Activated CD4-positive, alpha-beta memory T cell treated with anti-CD3 and anti-CD28 coated beads, Interleukin-2, amount 10 ng/mL, durations not matched to agents 7 days and 5 days (primary cell): ENCODE data around the gene YAP1. TPM values are rescaled to one million over a fixed set of nuclear protein-coding genes. Genes with fewer than 3 reads are reported as not detected.
"Not testable (repeated sequence)": the region's sequence is repeated elsewhere in the genome, so short reads cannot be mapped to it uniquely, and the experiment has no call there.

Experiments
- CTCF ChIA-PET: fragments of 350-600 bp; sonication (Branson Sonifier 250); formaldehyde crosslinking; loops from one replicate; lab custom pipeline; 2021; ENCODE audit warnings: antibody characterized with exemption, inconsistent platforms; lab: Charles Lee
- POLR2A ChIA-PET: fragments of 350-600 bp; sonication (Branson Sonifier 250); formaldehyde crosslinking; loops from one replicate; lab custom pipeline; 2021; ENCODE audit warnings: antibody characterized with exemption; lab: Charles Lee
- DNase-seq: peaks from one replicate; pipeline ENCODE4 v3.0.0-alpha.2; 2020
- H3K27ac Mint-ChIP-seq: one replicate; pipeline ENCODE4 v1.8.0; 2021; ENCODE audit warnings: mild to moderate bottlenecking, mixed read lengths
- H3K27me3 Mint-ChIP-seq: one replicate; pipeline ENCODE4 v1.8.0; 2021; ENCODE audit warnings: mixed read lengths
- H3K36me3 Mint-ChIP-seq: one replicate; pipeline ENCODE4 v1.8.0; 2021; ENCODE audit warnings: low read depth, mixed read lengths
- H3K4me1 Mint-ChIP-seq: one replicate; pipeline ENCODE4 v1.8.0; 2021; ENCODE audit warnings: mixed read lengths
- H3K4me3 Mint-ChIP-seq: one replicate; pipeline ENCODE4 v1.8.0; 2021; ENCODE audit warnings: mild to moderate bottlenecking, mixed read lengths
- H3K9me3 Mint-ChIP-seq: one replicate; pipeline ENCODE4 v1.8.0; 2021; ENCODE audit warnings: mixed read lengths
- total RNA-seq, 2 experiments: library from RNA; stranded (reverse); gene quantifications; one replicate each; pipeline ENCODE4 v1.2.3, GENCODE V29; 2021

Gene YAP1
- total RNA-seq, 2 experiments from 2014 or later: 0.18 to 0.28 TPM

- Mint-ChIP-seq H3K4me1 (no peaks in the 10 kb centered on the region), H3K36me3 (no peaks in the 10 kb centered on the region), H3K27me3 (no peaks in the 10 kb centered on the region), H3K4me3 (no peak overlapping the region), H3K27ac (no peak overlapping the region), H3K9me3 (no peaks in the 10 kb centered on the region)
- no peak for DNase-seq
- CTCF ChIA-PET: no interaction called here
- POLR2A ChIA-PET: no interaction called here
Observed at GRCh38 chr11:102253020-102253715, 142.9 kb downstream of the YAP1 start.

- no peaks in the 10 kb centered on the region for H3K27me3 Mint-ChIP-seq
- DNase-seq: no peak
- no peaks in the 10 kb centered on the region for H3K9me3 Mint-ChIP-seq
- CTCF ChIA-PET: no interaction called here
- POLR2A ChIA-PET: no interaction called here
- no peak overlapping the region for H3K27ac Mint-ChIP-seq
- no peak overlapping the region for H3K4me3 Mint-ChIP-seq
- H3K4me1 Mint-ChIP-seq: no peaks in the 10 kb centered on the region
- H3K36me3 Mint-ChIP-seq: no peaks in the 10 kb centered on the region
Observed at GRCh38 chr11:102254047-102254446, 143.8 kb downstream of the YAP1 start.

- H3K36me3 Mint-ChIP-seq: no peaks in the 10 kb centered on the region
- H3K9me3 Mint-ChIP-seq: no peaks in the 10 kb centered on the region
- DNase-seq: no peak
- POLR2A ChIA-PET: no interaction called here
- H3K4me3 Mint-ChIP-seq: no peak overlapping the region
- no peak overlapping the region for H3K27ac Mint-ChIP-seq
- CTCF ChIA-PET: no interaction called here
- H3K27me3 Mint-ChIP-seq: no peaks in the 10 kb centered on the region
- no peaks in the 10 kb centered on the region for H3K4me1 Mint-ChIP-seq
Observed at GRCh38 chr11:102256251-102256650, 146.0 kb downstream of the YAP1 start.

GRCh38 chr11:102260241-102260640, 150.0 kb downstream of the YAP1 start:
- H3K27ac Mint-ChIP-seq: no peak overlapping the region
- no peaks in the 10 kb centered on the region for H3K4me1 Mint-ChIP-seq
- ChIA-PET POLR2A (no interaction called here), CTCF (interaction anchor here (1.0 kb wide), 1 partner anchor 10 kb away, joined by 6 read pairs; no protein-coding TSS in a partner anchor)
- H3K36me3 Mint-ChIP-seq: no peaks in the 10 kb centered on the region
- no peak overlapping the region for H3K4me3 Mint-ChIP-seq
- no peaks in the 10 kb centered on the region for H3K27me3 Mint-ChIP-seq
- no peak for DNase-seq
- H3K9me3 Mint-ChIP-seq: no peaks in the 10 kb centered on the region

GRCh38 chr11:102263379-102264003, 153.2 kb downstream of the YAP1 start:
- Mint-ChIP-seq H3K27me3 (peaks cover 10% of the 10 kb centered on the region), H3K27ac (no peak overlapping the region), H3K9me3 (no peaks in the 10 kb centered on the region), H3K4me3 (no peak overlapping the region), H3K36me3 (no peaks in the 10 kb centered on the region), H3K4me1 (peaks cover 6% of the 10 kb centered on the region)
- ChIA-PET CTCF (no interaction called here), POLR2A (no interaction called here)
- no peak for DNase-seq

GRCh38 chr11:102264704-102265103, 154.5 kb downstream of the YAP1 start:
- DNase-seq, H3K9me3 Mint-ChIP-seq, POLR2A ChIA-PET, H3K27ac Mint-ChIP-seq, H3K4me3 Mint-ChIP-seq, H3K36me3 Mint-ChIP-seq: not testable (repeated sequence)
- CTCF ChIA-PET: interaction anchor here (0.7 kb wide), 1 partner anchor 402 kb away, joined by 3 read pairs; no protein-coding TSS in a partner anchor
- Mint-ChIP-seq H3K4me1 (peaks cover 16% of the 10 kb centered on the region), H3K27me3 (peaks cover 20% of the 10 kb centered on the region)

GRCh38 chr11:102266099-102266498, 155.9 kb downstream of the YAP1 start:
- Mint-ChIP-seq H3K9me3 (no peaks in the 10 kb centered on the region), H3K27me3 (peaks cover 29% of the 10 kb centered on the region), H3K4me3 (no peak overlapping the region), H3K27ac (no peak overlapping the region), H3K36me3 (no peaks in the 10 kb centered on the region), H3K4me1 (peaks cover 20% of the 10 kb centered on the region)
- no peak for DNase-seq
- ChIA-PET POLR2A (interaction anchor here (0.6 kb wide), 1 partner anchor 120 kb away, joined by 3 read pairs; no protein-coding TSS in a partner anchor), CTCF (interaction anchor here (1.2 kb wide), 1 partner anchor 28 kb away, joined by 3 read pairs; no protein-coding TSS in a partner anchor)

GRCh38 chr11:102267609-102268008, 157.4 kb downstream of the YAP1 start:
- no peak for DNase-seq
- H3K9me3 Mint-ChIP-seq: no peaks in the 10 kb centered on the region
- H3K4me3 Mint-ChIP-seq: peak overlapping the region; percentile 28

GRCh38 chr11:102268083-102268984, 158.1 kb downstream of the YAP1 start:
- CTCF ChIA-PET: interaction anchor here (0.9 to 2.7 kb wide), 8 partner anchors 10 to 251 kb away, joined by 3 to 13 read pairs (median 7); no protein-coding TSS in a partner anchor
- Mint-ChIP-seq H3K4me3 (peak overlapping the region; percentile 58), H3K27me3 (peaks cover 42% of the 10 kb centered on the region), H3K9me3 (no peaks in the 10 kb centered on the region), H3K4me1 (peaks cover 23% of the 10 kb centered on the region), H3K36me3 (no peaks in the 10 kb centered on the region), H3K27ac (no peak overlapping the region)
- POLR2A ChIA-PET: interaction anchor here (1.6 kb wide), 1 partner anchor 11 kb away, joined by 5 read pairs; no protein-coding TSS in a partner anchor
- DNase-seq: peak; percentile 74

More at GRCh38 chr11:102267609-102268008, 157.4 kb downstream of the YAP1 start:
- ChIA-PET POLR2A (no interaction called here), CTCF (interaction anchor here (1.8 to 2.7 kb wide), 4 partner anchors 9 to 26 kb away, joined by 7 to 13 read pairs (median 10); no protein-coding TSS in a partner anchor)
- H3K36me3 Mint-ChIP-seq: no peaks in the 10 kb centered on the region
- H3K27ac Mint-ChIP-seq: no peak overlapping the region
- peaks cover 22% of the 10 kb centered on the region for H3K4me1 Mint-ChIP-seq
- H3K27me3 Mint-ChIP-seq: peaks cover 39% of the 10 kb centered on the region

- Mint-ChIP-seq H3K9me3 (no peaks in the 10 kb centered on the region), H3K4me3 (peak overlapping the region; percentile 58), H3K27ac (no peak overlapping the region), H3K27me3 (peaks cover 42% of the 10 kb centered on the region), H3K4me1 (peaks cover 23% of the 10 kb centered on the region), H3K36me3 (no peaks in the 10 kb centered on the region)
- POLR2A ChIA-PET: interaction anchor here (1.6 kb wide), 1 partner anchor 11 kb away, joined by 5 read pairs; no protein-coding TSS in a partner anchor
- CTCF ChIA-PET: interaction anchor here (0.7 to 2.7 kb wide), 9 partner anchors 10 to 250 kb away, joined by 3 to 13 read pairs (median 7); no protein-coding TSS in a partner anchor
- no peak for DNase-seq
Observed at GRCh38 chr11:102268985-102269470, 158.8 kb downstream of the YAP1 start.

- Mint-ChIP-seq H3K27me3 (peaks cover 42% of the 10 kb centered on the region), H3K4me3 (no peak overlapping the region)
- POLR2A ChIA-PET: interaction anchor here (1.6 kb wide), 1 partner anchor 10 kb away, joined by 5 read pairs; no protein-coding TSS in a partner anchor
Observed at GRCh38 chr11:102269927-102270326, 159.7 kb downstream of the YAP1 start.

More at GRCh38 chr11:102269927-102270326, 159.7 kb downstream of the YAP1 start:
- CTCF ChIA-PET: interaction anchor here (1.7 to 2.7 kb wide), 3 partner anchors 10 to 72 kb away, joined by 7 to 11 read pairs (median 9); no protein-coding TSS in a partner anchor
- no peaks in the 10 kb centered on the region for H3K36me3 Mint-ChIP-seq
- H3K9me3 Mint-ChIP-seq: no peaks in the 10 kb centered on the region
- H3K4me1 Mint-ChIP-seq: peaks cover 23% of the 10 kb centered on the region
- H3K27ac Mint-ChIP-seq: no peak overlapping the region
- DNase-seq: no peak
